HL-60 (cell line): ENCODE measurements around the gene AGO3.
"Not testable (repeated sequence)": the region's sequence is repeated elsewhere in the genome, so short reads cannot be mapped to it uniquely, and the experiment has no call there.

Experiments used
- DNase-seq, 2 experiments: peaks; one replicate each; pipeline ENCODE4 v3.0.0-alpha.2; 2010 to 2020; ENCODE audit warnings: low read depth in 1 of 2, low spot score in 1 of 2
- H3K27ac ChIP-seq: fragments of 250-450 bp; sonication (Bioruptor Pico); replicated peaks from 2 replicates; pipeline ENCODE4 v1.5.1; 2020; ENCODE audit warnings: mild to moderate bottlenecking, moderate library complexity
- H3K27me3 ChIP-seq: fragments of 250-450 bp; sonication (Bioruptor Pico); 2 replicates; pipeline ENCODE4 v1.5.1; 2021; ENCODE audit warnings: mild to moderate bottlenecking, moderate library complexity; ENCODE audit not compliant: insufficient read depth, poor library complexity, severe bottlenecking
- H3K4me3 ChIP-seq: replicated peaks from 2 replicates; pipeline ENCODE4 v1.5.1; 2011; ENCODE audit warnings: mild to moderate bottlenecking, control low read depth, low read length; ENCODE audit not compliant: insufficient read depth
- CTCF ChIP-seq: IDR thresholded peaks from one replicate; pipeline ENCODE4 v1.5.1; 2011; ENCODE audit warnings: low read length, control low read depth, inconsistent platforms; ENCODE audit not compliant: insufficient read depth
- GABPA ChIP-seq: IDR thresholded peaks from 2 replicates; pipeline ENCODE4 v1.6.1; 2012; ENCODE audit warnings: low read depth
- POLR2AphosphoS5 ChIP-seq: IDR thresholded peaks from 2 replicates; pipeline ENCODE4 v1.6.1; 2012; ENCODE audit warnings: low read depth
- SPI1 ChIP-seq: IDR thresholded peaks from 2 replicates; pipeline ENCODE4 v1.6.1; 2012; ENCODE audit warnings: low read depth, mild to moderate bottlenecking, borderline replicate concordance
- TF ChIP-seq, protein P1 (sequence below): IDR thresholded peaks from 2 replicates; pipeline ENCODE4 v1.6.1; 2012; ENCODE audit warnings: low read depth; ENCODE audit not compliant: insufficient replicate concordance

The AGO3 gene

GRCh38 chr1:35888255-35888654, 42.6 kb upstream of the AGO3 start:
- Histone ChIP-seq H3K27ac (no peak overlapping the region; the same call in 1 of the 2 replicates), H3K27me3 (no peaks in the 10 kb centered on the region), H3K4me3 (no peak overlapping the region)
- DNase-seq, result peak in 1 of 2 experiments; percentile 12
- TF ChIP-seq, protein P1, sequence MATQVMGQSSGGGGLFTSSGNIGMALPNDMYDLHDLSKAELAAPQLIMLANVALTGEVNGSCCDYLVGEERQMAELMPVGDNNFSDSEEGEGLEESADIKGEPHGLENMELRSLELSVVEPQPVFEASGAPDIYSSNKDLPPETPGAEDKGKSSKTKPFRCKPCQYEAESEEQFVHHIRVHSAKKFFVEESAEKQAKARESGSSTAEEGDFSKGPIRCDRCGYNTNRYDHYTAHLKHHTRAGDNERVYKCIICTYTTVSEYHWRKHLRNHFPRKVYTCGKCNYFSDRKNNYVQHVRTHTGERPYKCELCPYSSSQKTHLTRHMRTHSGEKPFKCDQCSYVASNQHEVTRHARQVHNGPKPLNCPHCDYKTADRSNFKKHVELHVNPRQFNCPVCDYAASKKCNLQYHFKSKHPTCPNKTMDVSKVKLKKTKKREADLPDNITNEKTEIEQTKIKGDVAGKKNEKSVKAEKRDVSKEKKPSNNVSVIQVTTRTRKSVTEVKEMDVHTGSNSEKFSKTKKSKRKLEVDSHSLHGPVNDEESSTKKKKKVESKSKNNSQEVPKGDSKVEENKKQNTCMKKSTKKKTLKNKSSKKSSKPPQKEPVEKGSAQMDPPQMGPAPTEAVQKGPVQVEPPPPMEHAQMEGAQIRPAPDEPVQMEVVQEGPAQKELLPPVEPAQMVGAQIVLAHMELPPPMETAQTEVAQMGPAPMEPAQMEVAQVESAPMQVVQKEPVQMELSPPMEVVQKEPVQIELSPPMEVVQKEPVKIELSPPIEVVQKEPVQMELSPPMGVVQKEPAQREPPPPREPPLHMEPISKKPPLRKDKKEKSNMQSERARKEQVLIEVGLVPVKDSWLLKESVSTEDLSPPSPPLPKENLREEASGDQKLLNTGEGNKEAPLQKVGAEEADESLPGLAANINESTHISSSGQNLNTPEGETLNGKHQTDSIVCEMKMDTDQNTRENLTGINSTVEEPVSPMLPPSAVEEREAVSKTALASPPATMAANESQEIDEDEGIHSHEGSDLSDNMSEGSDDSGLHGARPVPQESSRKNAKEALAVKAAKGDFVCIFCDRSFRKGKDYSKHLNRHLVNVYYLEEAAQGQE, result no peak
- TF ChIP-seq POLR2AphosphoS5, result no peak
- TF ChIP-seq CTCF, result no peak
- TF ChIP-seq GABPA, result no peak
- TF ChIP-seq SPI1, result no peak

DNA sequence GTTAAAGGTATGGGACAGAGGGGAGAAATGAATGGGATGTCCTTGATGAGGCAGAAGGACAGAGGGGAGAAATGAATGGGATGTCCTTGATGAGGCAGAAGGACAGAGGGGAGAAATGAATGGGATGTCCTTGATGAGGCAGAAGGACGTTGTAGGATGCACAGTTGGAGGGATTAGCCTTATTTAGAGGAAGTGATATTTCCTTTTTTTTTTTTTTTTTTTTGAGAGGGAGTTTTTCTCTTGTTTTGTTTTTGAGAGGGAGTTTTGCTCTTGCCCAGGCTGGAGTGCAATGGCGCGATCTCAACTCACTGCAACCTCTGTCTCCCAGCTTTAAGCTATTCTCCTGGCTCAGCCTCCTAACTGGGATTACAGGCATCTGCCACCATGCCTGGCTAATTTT, 41.9 kb upstream of the AGO3 start:
- TF ChIP-seq SPI1, result peak; percentile 67; the same call in 1 of the 2 replicates
- DNase-seq, H3K27me3 ChIP-seq, H3K27ac ChIP-seq, H3K4me3 ChIP-seq: not testable (repeated sequence)

DNA sequence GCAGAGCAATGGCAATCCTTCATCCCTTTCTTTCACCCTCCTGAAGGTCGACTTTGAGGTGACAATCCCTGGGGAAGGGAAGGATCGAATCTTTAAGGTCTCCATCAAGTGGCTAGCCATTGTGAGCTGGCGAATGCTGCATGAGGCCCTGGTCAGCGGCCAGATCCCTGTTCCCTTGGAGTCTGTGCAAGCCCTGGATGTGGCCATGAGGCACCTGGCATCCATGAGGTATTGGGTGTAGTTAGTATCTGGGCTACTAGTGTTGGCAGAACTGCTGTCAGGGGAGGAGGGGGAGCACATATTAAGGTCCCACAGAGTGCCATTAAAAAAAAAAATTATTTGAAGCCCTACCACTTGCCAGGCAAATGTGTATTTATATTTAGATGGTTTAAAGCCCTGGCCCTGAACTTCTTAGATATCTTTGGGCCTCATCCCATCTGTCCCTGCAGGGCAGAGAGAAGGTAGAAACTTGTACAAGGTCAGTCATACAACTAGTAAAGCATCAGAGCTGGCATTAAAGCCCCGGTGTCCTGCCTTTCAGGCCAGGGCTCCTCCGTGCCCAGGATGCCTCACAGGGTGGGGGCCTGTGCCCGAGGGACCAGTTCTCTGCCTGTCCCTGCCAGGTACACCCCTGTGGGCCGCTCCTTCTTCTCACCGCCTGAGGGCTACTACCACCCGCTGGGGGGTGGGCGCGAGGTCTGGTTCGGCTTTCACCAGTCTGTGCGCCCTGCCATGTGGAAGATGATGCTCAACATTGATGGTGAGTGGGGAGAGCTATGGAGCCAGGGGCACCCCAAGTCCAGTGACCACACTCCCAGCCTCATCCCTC, 37.6 kb upstream of the AGO3 start:
- Histone ChIP-seq H3K27ac (peak overlapping the region; percentile 56), H3K4me3 (no peak overlapping the region), H3K27me3 (no peaks in the 10 kb centered on the region)
- TF ChIP-seq SPI1 (no peak), POLR2AphosphoS5 (no peak), CTCF (no peak), GABPA (no peak)
- TF ChIP-seq, protein P1, result no peak
- no peak for DNase-seq

DNA sequence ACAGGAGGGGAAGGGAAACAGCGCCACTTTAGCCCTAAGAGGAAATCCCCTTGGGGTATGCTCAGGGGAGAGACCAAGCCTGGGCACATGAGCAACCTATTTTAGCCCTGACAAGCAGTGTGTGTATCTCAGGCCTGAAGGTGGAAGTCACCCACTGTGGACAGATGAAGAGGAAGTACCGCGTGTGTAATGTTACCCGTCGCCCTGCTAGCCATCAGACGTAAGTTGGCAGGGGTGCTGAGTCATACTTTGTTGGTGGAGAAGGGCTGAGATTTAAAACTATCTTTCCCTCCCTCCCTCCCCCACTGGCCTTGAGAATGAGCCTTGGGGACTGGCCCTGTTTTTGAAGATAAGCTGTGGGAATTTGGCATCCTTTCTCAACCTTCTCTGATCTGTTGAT, 36.7 kb upstream of the AGO3 start:
- peak overlapping the region; percentile 56 for H3K27ac ChIP-seq
- DNase-seq, result peak; percentile 78 to 89
- no peak for TF ChIP-seq GABPA
- TF ChIP-seq SPI1, result peak; percentile 43; the same call in 1 of the 2 replicates
- H3K4me3 ChIP-seq, result no peak overlapping the region
- no peaks in the 10 kb centered on the region for H3K27me3 ChIP-seq
